GM10847 (cell line): ENCODE results near the gene AKAP1.
A peak's percentile ranks its signal among the peaks of the same experiment; 100 is the strongest.

Experiments
- POLR2A ChIP-seq: IDR thresholded peaks from 2 replicates; pipeline ENCODE4 v1.6.1; 2011; ENCODE audit not compliant: insufficient read length; ENCODE audit errors: extremely low read depth

AKAP1 gene

GRCh38 chr17:57084802-57085447 lies at the start of gene AKAP1:
TSS of gene AKAP1 (plus strand) at chr17:57085246. CDS start at chr17:57105465, 20,219 bp downstream.
- peak; percentile 94 for TF ChIP-seq POLR2A

DNA sequence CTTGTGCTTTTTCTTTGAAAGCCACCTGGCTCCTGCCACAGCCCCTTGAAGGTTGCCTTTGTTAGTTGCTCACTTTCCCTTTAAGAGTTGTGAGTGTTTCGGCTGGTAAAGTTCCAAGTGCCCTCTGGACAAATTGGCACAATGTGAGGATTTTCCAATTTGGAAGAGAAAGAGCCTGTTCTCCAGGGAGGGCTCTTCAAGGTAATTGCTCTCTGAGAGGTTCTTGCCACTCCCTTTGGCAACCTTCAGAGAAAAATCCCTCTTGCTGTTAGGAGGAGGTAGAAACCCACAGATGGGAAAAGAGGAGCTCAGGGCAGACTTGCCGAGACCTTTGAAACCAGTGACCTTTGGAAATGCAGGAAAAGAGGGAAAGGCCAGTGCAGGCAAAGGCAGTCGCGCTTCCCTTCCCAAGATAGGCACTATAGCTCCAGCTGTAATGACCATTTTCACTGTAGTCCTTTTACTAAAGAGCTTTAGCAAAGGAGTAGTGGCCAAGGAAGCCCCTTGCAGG lies 49.0 kb upstream of the AKAP1 start:
- TF ChIP-seq POLR2A: no peak

DNA sequence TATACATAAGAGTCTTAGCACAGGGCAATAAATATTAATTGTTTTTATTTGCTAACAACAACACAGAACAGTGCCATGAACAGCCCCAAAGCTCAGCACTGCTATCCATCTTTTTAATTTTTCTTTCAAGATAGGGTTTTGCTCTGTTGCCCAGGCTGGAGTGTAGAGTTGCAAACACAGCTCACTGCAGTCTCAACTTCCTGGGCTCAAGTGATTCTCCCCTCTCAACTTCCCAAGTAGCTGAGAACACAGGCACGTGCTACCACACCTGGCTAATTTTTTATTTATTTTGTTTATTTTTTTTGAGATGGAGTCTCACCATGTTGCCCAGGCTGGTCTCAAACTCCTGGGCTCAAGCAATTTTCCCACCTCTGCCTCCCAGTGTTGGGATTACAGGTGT lies 47.6 kb upstream of the AKAP1 start:
- no peak for TF ChIP-seq POLR2A

- no peak for TF ChIP-seq POLR2A
These were observed 46.6 kb upstream of the AKAP1 start for GRCh38 chr17:57038486-57038885.

GRCh38 chr17:57040571-57040970 lies 44.5 kb upstream of the AKAP1 start:
- TF ChIP-seq POLR2A: no peak

GRCh38 chr17:57043276-57043675 lies 41.8 kb upstream of the AKAP1 start:
- TF ChIP-seq POLR2A: no peak

- TF ChIP-seq POLR2A: no peak
These were observed 39.8 kb upstream of the AKAP1 start for GRCh38 chr17:57044976-57045867.

- TF ChIP-seq POLR2A: no peak
These were observed 39.0 kb upstream of the AKAP1 start for GRCh38 chr17:57045868-57046704.

GRCh38 chr17:57046749-57047148 lies 38.3 kb upstream of the AKAP1 start:
- TF ChIP-seq POLR2A: no peak

DNA sequence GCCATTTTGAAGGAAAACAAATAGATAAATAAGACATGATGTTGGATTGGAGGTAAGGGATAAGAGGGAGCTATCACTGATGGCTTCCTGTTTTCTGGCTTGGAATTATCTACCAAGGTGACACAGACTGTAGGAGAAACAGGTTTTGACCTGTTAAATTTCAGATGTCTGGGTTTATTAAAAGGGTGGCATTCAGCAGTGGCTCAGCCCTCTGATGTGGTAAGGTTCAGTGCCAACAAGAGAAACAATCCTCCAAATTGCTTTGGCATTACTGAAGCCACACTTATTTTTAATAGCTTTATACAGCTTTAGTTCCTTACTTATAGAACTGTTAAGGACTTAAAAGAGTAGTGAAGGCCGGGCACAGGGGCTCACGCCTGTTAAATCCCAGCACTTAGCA lies 37.0 kb upstream of the AKAP1 start:
- no peak for TF ChIP-seq POLR2A

GRCh38 chr17:57050306-57050705 lies 34.7 kb upstream of the AKAP1 start:
- no peak for TF ChIP-seq POLR2A

- no peak for TF ChIP-seq POLR2A
These were observed 33.1 kb upstream of the AKAP1 start for GRCh38 chr17:57051886-57052361.

DNA sequence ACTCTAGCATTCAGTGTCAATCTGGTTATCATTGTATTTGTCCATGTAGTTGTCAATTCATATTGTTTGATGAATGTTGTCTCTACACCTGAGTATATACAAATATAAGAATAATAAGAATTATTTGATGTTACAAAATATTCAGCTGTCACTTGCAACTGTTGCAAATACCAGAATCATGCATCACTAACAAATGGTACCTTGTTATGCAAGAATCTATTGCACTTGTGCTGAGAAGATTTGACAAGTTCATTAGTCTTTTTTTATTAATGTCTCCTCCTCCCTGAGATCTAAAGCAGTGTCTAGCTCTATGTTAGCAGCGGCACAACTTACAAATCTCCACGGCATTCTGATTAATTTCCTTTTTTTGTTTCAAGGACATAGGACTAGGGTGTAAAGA lies 22.2 kb upstream of the AKAP1 start:
- TF ChIP-seq POLR2A: no peak

DNA sequence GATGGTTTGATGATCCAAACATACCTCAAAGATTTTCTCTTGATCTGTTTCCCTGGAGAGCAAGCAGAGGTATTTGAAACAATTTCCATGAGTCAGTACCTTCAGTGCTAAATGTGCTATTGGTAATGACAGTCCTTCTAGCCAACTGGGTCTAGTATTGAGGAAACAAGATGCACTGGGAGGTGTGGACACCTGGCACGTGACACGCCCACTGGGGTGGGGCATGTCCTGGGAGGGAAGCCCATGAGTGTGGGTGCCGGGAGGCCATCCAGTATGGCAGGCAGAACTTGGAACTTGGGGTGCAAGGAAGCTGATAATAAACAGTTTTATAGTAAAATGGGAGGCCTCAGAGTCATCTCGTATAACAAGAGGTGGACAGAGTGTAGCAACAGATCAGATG lies 17.9 kb upstream of the AKAP1 start:
- TF ChIP-seq POLR2A: no peak

GRCh38 chr17:57067781-57068180 lies 17.3 kb upstream of the AKAP1 start:
- no peak for TF ChIP-seq POLR2A

DNA sequence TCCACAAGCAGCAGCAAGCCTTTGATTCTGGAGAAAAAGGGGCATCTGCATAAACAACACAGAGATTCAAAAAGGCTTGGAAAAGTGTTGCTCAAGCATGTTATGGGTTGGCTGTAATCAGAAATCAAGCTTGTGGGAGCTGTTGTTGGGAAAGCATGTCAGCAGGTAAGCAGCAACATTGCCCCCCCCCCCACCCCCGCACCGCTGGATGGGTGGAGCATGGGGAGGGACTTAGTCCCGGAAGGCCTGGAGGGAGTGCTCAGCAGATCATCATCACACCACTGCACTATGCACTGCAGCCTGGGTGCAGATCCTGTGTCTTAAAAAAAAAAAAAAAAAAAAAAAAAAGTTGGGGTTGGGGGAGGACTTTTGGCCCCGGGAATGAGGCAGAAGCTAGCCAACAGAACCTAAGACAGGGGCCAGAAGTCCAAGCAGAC lies 16.8 kb upstream of the AKAP1 start:
- TF ChIP-seq POLR2A: no peak

- TF ChIP-seq POLR2A: no peak
These were observed 16.3 kb upstream of the AKAP1 start for GRCh38 chr17:57068707-57069106.
